GM21529 (cell line): Measurements from ENCODE around the gene SLC19A3.
"Not testable (repeated sequence)": the region's sequence is repeated elsewhere in the genome, so short reads cannot be mapped to it uniquely, and the experiment has no call there.

Experiments
- ATAC-seq: cut with Tn5 transposase; IDR thresholded peaks from one replicate; pipeline ENCODE4 v1.9.1; 2021; ENCODE audit not compliant: unreplicated experiment

Gene SLC19A3

GRCh38 chr2:227717687-227718567 is at the start of gene SLC19A3:
TSS of gene SLC19A3 (minus strand) at chr2:227718028. CDS start at chr2:227702318, 15,710 bp downstream.
- ATAC-seq: no peak

- peak; percentile 99 for ATAC-seq
Measured at GRCh38 chr2:227766373-227766883, 48.6 kb upstream of the SLC19A3 start.

- peak; percentile 11 for ATAC-seq
Measured at GRCh38 chr2:227765788-227766372, 48.1 kb upstream of the SLC19A3 start.

- ATAC-seq: no peak
Measured at GRCh38 chr2:227761740-227762476, 44.1 kb upstream of the SLC19A3 start.

- no peak for ATAC-seq
Measured at GRCh38 chr2:227759411-227760118, 41.7 kb upstream of the SLC19A3 start.

- ATAC-seq: not testable (repeated sequence)
Measured at GRCh38 chr2:227756261-227756660, 38.4 kb upstream of the SLC19A3 start.

GRCh38 chr2:227748079-227748478 is 30.3 kb upstream of the SLC19A3 start:
- no peak for ATAC-seq

GRCh38 chr2:227745594-227745993 is 27.8 kb upstream of the SLC19A3 start, which contains the start of gene SCYGR8:
TSS of gene SCYGR8 (plus strand) at chr2:227745894. CDS start at chr2:227745894, 0 bp downstream.
- ATAC-seq: no peak

- ATAC-seq: not testable (repeated sequence)
Measured at GRCh38 chr2:227740705-227741104, 22.9 kb upstream of the SLC19A3 start.

- ATAC-seq: no peak
Measured at GRCh38 chr2:227739351-227739750, 21.5 kb upstream of the SLC19A3 start.

GRCh38 chr2:227728035-227728434 is 10.2 kb upstream of the SLC19A3 start, which contains the start of gene SCYGR7:
TSS of gene SCYGR7 (plus strand) at chr2:227728335. CDS start at chr2:227728335, 0 bp downstream.
- ATAC-seq: no peak

GRCh38 chr2:227724394-227725039 is 6.7 kb upstream of the SLC19A3 start, which contains the start of gene SCYGR6:
TSS of gene SCYGR6 (minus strand) at chr2:227724757. CDS start at chr2:227724757, 0 bp downstream.
- no peak for ATAC-seq

GRCh38 chr2:227722821-227723220 is 5.0 kb upstream of the SLC19A3 start:
- ATAC-seq: not testable (repeated sequence)

GRCh38 chr2:227720680-227721079 is 2.9 kb upstream of the SLC19A3 start:
- ATAC-seq: no peak

GRCh38 chr2:227719641-227720040 is 1.8 kb upstream of the SLC19A3 start:
- ATAC-seq: no peak

GRCh38 chr2:227716501-227716900 is 1.3 kb downstream of the SLC19A3 start:
- no peak for ATAC-seq

GRCh38 chr2:227713291-227713690 is 4.5 kb downstream of the SLC19A3 start:
- no peak for ATAC-seq

- no peak for ATAC-seq
Measured at GRCh38 chr2:227710986-227711385, 6.8 kb downstream of the SLC19A3 start.

GRCh38 chr2:227707390-227707789 is 10.4 kb downstream of the SLC19A3 start:
- no peak for ATAC-seq

- no peak for ATAC-seq
Measured at GRCh38 chr2:227706859-227707258, 11.0 kb downstream of the SLC19A3 start.
